Measurements from ENCODE around the gene MEGF11.

DNA sequence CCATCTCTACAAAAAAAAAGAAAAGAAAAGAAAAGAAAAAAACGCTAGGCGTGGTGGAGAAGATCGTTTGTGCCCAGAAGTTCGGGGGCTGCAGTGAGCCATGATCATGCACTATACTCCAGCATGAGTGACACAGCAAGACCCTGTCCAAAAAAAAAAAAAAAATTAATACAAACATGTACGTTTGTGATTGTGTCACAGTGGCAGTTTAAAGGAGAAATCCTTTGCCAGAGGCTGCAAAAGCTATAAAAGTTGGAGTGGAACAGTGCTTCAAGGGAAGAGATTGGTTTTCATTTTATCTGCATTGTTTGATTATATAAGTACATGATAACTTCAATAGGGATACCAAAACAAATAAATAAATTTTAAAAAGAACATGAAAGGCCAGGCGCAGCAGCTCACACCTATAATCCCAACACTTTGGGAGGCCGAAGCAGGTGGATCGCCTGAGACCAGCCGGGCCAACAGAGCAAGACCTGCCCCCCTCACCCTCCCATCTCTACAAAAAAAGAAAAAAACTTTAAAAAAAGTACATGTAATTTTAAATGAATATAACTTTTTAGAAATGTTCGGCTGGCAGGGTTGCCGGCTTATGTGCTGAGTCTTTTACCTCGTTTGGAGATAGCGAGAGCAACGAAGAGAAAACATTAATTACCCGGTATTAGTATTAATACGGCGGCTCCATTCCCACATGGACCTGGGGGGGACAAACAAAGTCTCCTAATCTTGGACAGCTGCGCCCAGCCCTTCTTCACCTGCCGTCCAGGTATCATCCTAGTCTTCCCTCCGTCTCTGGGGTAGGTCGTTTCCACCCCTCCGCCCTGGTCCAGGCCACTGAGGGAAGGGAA, 39.2 kb upstream of the MEGF11 start:
- TF ChIP-seq CTCF (conservative IDR thresholded peaks at IDR 0.05; ENCODE audit: low read depth, low read length) (no peak), EZH2 (IDR thresholded peaks at IDR 0.05; ENCODE audit: low read length, unreplicated experiment) (no peak), EZH2phosphoT487 (IDR thresholded peaks at IDR 0.05; ENCODE audit: borderline replicate concordance, low read length) (no peak)
